ENCODE results near the gene LYSET. TPM values are rescaled to one million over a fixed set of nuclear protein-coding genes. Genes with fewer than 3 reads are reported as not detected.
A peak's percentile ranks its signal among the peaks of the same experiment; 100 is the strongest.
"Not testable (repeated sequence)": the region's sequence is repeated elsewhere in the genome, so short reads cannot be mapped to it uniquely, and the experiment has no call there.

The LYSET gene
- total RNA-seq, 1 experiment from 2014 or later: 11.6 TPM

- not testable (repeated sequence) for DNase-seq (ENCODE audit: low read depth)
Measured at GRCh38 chr14:93168610-93169009, 16.5 kb upstream of the LYSET start.

GRCh38 chr14:93169619-93170018 lies 15.5 kb upstream of the LYSET start:
- DNase-seq (ENCODE audit: low read depth): not testable (repeated sequence)

GRCh38 chr14:93170141-93170540 lies 15.0 kb upstream of the LYSET start:
- not testable (repeated sequence) for DNase-seq (ENCODE audit: low read depth)

DNA sequence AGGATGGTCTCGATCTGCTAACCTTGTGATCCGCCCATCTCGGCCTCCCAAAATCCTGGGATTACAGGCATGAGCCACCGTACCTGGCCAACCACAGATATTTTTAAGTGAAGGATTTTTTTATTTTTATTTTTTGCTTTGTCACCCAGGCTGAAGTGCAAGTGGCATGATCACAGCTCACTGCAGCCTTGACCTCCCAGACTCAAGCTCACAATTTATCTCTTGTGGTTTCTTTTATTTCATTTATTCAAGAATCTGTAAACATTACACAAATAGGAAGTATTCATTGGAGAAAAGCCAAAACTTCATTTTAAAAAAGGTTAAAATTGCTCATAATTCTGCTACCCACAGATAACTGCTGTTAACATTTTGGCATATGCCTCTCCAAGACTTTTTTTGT lies 13.7 kb upstream of the LYSET start:
- DNase-seq (ENCODE audit: low read depth): peak; percentile 46

DNA sequence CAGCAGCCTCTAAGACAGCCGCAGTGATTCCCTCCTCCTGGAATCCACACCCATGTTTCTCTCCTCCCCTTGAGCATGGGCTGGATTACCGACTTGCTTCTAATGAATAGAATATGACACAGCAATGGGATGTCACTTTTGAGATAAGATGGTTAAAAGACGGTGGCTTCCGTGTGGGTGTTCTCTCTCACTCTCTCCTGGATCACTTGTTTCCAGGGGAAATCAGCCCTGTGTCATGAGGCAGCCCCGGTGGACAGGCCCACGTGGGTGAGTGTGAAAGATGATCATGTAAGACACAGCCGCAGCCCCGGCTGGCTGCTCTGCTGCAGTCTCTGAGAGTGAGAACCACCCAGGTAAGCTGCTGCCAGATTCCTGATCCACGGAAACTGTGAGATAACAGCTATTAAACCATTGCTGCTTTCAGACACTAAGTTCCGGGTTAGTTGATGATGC lies 11.1 kb upstream of the LYSET start:
- DNase-seq (ENCODE audit: low read depth): no peak

DNA sequence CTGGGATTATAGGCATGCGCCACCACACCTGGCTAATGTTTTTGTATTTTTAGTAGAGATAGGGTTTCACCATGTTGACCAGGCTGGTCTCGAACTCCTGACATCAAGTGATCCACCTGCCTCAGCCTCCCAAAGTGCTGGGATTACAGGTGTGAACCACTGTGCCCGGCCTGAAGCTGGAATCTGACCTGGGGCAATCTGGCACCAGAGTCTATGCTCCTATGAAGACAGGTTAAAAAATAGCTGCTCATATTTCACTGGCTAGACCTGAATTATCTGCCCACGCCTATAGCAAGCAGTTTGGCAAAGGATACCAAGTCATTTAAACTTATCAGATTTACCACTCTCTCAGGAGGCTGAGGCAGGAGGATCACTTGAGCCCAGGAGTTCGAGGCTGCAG lies 10.4 kb upstream of the LYSET start:
- not testable (repeated sequence) for DNase-seq (ENCODE audit: low read depth)

DNA sequence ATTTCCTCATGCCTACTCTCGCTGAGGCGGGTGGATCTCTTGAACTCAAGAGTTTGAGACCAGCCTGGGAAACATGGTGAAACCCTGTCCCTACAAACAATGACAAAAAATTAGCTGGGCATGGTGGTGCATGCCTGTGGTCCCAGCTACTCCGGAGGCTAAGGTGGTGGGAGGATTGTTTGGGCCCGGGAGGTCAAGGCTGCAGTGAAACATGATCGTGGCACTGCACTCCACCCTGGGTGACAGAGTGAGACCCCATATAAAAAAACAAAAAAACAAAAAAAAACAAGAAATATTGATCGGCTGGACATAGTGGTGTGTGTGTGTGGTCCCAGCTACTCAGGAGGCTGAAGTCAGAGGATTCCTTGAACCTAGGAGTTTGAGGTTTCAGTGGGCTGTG lies 9.6 kb upstream of the LYSET start:
- no peak for DNase-seq (ENCODE audit: low read depth)

DNA sequence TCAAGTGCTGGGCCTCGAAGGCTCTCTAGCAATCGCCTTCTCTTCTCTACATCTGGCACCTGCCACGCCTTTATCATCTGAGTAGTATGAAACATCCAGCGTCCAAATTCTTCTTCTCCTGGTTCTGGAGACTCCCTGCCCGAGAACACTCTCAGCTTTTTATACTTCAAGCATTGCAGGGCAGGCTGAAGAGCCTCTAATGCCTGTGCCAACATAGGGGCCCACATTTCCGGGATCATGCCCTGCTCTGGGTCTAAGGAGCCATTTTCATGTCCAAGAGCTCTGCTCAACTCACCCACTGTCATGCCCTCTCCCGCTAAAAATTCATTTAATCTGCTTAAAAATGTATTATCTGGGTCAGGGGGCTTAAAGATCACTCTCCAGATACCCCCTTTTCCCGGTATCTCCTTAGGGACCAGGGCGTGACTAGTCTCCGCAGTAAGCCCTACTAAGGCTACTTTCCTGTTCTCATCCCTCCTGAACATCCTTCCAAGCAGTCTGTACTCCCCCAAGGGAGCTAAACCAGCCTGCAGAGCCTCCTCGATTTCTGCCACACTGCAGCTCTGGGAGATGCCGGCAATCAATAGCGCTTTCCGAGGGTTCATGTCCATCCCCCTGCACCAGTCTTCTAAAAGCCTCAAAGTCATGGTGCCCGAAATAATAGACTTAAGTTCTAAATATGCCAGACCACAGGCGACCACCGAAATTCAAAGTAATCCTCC lies 1.4 kb upstream of the LYSET start:
- DNase-seq (ENCODE audit: low read depth): no peak

DNA sequence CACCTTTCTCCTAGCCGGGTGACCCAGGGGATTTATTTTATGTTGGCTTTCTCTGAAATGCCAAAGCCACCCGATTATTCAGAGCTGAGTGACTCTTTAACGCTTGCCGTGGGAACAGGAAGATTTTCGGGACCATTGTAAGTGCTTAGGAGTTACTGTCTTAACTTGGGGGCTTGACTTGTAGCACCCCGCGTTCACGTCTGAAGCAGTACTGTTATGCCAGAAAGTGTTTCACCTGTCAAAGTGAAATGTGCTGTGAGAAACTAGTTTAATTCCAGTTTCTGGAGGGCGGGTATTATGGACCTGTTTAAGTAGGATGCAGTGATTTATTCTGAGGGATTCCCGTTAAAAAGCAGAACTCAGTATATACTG lies 218 bp downstream of the LYSET start:
- DNase-seq (ENCODE audit: low read depth): no peak

GRCh38 chr14:93186466-93186865 lies 1.3 kb downstream of the LYSET start:
- DNase-seq (ENCODE audit: low read depth): no peak

DNA sequence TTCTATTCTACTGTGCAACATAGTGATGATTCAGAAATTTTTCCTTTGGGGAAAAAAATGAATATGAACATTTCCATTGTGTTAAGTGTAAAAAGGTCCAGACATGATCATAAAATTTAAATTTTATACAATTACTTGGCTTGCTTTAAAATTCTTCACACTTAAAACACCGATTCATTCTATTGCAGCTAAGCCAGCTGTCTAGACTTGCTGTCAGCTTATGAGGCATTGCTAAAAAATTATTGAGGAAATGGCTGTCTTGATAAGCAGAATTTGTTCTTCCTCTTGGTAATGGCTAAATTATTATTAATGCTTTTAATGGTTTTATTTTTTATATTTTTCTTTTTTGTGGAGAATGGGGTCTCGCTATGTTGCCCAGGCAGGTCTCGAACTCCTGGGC lies 1.8 kb downstream of the LYSET start:
- DNase-seq (ENCODE audit: low read depth): no peak

GRCh38 chr14:93195316-93195999 lies 10.3 kb downstream of the LYSET start:
- DNase-seq (ENCODE audit: low read depth): no peak

GRCh38 chr14:93199031-93199430 lies 13.9 kb downstream of the LYSET start:
- no peak for DNase-seq (ENCODE audit: low read depth)

GRCh38 chr14:93200553-93200952 lies 15.4 kb downstream of the LYSET start:
- DNase-seq (ENCODE audit: low read depth): no peak

DNA sequence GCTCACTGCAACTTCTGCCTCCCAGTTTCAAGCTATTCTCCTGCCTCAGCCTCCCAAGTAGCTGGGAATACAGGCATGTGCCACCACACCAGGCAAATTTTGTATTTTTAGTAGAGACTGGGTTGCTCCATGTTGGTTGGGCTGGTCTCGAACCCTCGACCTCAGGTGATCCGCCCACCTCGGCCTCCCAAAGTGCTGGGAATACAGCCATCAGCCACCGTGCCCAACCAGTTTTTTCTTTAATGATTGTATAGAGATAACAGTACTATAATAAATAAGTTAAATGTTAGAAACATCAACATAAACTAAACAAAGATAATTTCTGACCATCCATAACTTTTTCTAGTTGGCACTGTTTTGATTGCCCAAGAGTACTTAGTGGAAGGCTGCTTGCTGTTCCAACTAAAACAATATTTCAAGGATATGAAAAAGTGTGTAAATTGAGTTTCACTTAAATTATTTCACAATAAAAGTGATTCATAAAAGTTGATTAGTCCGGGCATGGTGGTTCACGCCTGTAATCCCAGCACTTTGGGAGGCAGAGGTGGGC lies 16.1 kb downstream of the LYSET start:
- DNase-seq (ENCODE audit: low read depth): no peak

DNA sequence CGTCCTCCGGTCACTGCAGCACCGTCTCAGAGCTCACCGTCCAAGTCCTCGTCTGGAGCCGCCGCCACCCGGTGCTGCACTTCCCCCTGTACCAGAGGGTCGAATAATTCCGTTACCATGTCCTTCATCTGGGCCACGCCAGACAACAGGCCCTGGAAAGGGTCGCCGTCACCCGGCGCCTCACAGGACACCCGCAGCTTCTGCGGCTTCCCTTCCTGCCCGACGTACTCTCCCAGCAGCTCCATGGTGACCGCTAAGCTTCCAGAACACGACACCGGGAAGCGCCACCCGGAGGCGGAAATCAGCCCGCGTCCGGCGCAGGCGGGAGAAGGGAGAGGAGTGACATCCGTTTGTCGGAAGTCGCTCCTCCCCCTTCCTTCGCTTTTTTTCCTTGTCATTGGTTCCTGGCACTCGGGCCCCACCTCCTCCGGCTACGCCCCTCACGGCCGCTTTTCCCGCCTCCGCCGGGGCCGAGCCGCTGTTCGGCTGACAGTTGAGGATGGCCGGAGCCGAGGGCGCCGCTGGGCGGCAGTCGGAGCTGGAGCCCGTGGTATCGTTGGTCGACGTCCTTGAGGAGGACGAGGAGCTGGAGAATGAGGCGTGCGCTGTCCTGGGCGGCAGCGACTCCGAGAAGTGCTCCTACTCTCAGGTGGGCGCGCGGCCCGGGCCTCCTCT lies 21.8 kb downstream of the LYSET start, which contains the start of the genes GON7 and UBR7:
Gene GON7 (minus strand): TSS at position 273 of the 675 bp plus-strand sequence. CDS start 28 bp downstream, at position 245.
Gene UBR7 (plus strand): TSS at position 464 of the 675 bp plus-strand sequence. CDS start 36 bp downstream, at position 500.
- DNase-seq (ENCODE audit: low read depth): peak; percentile 96

GRCh38 chr14:93207468-93208308 lies 22.6 kb downstream of the LYSET start:
- peak; percentile 59 for DNase-seq (ENCODE audit: low read depth)

GRCh38 chr14:93212432-93212831 lies 27.3 kb downstream of the LYSET start:
- no peak for DNase-seq (ENCODE audit: low read depth)

- no peak for DNase-seq (ENCODE audit: low read depth)
Measured at GRCh38 chr14:93214598-93214997, 29.5 kb downstream of the LYSET start.

DNA sequence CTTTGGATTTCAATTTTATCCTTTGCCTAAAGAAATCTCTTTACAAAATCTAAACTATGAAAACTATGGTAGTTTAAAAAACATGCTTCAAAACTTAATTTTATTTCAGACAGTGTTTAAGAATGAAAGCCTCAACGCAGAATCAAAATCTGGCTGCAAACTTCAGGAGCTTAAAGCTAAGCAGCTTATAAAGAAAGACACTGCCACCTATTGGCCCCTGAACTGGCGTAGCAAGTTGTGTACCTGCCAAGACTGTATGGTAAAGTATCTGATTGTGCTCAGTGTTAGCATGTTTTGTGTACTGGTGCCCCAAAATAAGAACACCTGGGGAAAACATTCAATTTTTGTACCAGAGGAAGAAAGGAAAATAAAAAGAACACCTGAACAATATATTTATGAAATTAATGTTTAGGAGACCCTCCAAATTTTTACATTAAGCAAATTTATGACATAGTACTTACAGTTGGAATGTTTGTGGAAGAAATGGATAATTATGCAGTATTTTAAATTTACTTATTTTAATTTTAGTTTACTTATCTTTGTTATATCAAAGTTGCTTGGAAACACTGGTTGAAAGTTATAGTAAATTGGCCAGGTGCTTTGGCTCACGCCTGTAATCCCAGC lies 34.1 kb downstream of the LYSET start:
- DNase-seq (ENCODE audit: low read depth): peak; percentile 51

GRCh38 chr14:93220509-93220908 lies 35.4 kb downstream of the LYSET start:
- no peak for DNase-seq (ENCODE audit: low read depth)

Measured in M059J (cell line).